GM12891 (cell line): ENCODE results near the gene NPFF.

Experiments used
- DNase-seq: peaks from one replicate; pipeline ENCODE4 v3.0.0; 2011; ENCODE audit warnings: low spot score; ENCODE audit not compliant: insufficient read length
- FAIRE-seq: peaks from 2 replicates; lab custom pipeline; 2011; peaks lifted over from hg19 to GRCh38; lab: Jason Lieb, UNC
- PAX5 ChIP-seq: IDR thresholded peaks from 2 replicates; pipeline ENCODE4 v1.6.1; 2011; ENCODE audit warnings: low read length, moderate library complexity, mild to moderate bottlenecking; ENCODE audit not compliant: insufficient read depth, severe bottlenecking
- POLR2A ChIP-seq: IDR thresholded peaks from 2 replicates; pipeline ENCODE4 v1.6.1; 2011; ENCODE audit warnings: low read depth, low read length, control low read depth
- POLR2AphosphoS5 ChIP-seq: IDR thresholded peaks from 2 replicates; pipeline ENCODE4 v1.6.1; 2011; ENCODE audit warnings: low read depth, low read length, control low read depth
- POU2F2 ChIP-seq: IDR thresholded peaks from 2 replicates; pipeline ENCODE4 v1.6.1; 2011; ENCODE audit warnings: low read depth, mild to moderate bottlenecking, control low read depth, low read length, moderate library complexity
- SPI1 ChIP-seq: IDR thresholded peaks from 2 replicates; pipeline ENCODE4 v1.6.1; 2011; ENCODE audit warnings: low read depth, low read length, control low read depth
- TAF1 ChIP-seq: IDR thresholded peaks from 2 replicates; pipeline ENCODE4 v1.6.1; 2011; ENCODE audit warnings: low read depth, low read length, control low read depth

The NPFF gene

DNA sequence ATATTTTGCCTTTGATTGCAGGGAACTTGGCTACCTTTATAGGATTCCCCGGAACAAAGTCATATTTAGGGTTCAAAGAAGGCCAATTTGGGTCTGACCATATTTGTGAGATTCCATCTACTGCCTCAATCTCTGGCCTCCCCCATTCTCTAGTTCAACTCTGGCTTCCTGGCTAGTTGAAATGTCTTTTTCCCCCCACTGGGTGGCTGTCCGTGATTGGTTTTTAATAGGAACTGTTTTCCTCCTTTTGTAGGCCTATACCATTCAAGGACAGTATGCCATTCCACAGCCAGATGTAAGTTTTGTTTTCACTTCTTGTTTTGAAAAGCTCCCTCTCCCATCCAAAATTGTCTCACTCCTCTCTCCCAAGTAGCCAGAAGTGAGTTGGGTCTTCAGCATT is 41.6 kb downstream of the NPFF start:
- no peak for FAIRE-seq

DNA sequence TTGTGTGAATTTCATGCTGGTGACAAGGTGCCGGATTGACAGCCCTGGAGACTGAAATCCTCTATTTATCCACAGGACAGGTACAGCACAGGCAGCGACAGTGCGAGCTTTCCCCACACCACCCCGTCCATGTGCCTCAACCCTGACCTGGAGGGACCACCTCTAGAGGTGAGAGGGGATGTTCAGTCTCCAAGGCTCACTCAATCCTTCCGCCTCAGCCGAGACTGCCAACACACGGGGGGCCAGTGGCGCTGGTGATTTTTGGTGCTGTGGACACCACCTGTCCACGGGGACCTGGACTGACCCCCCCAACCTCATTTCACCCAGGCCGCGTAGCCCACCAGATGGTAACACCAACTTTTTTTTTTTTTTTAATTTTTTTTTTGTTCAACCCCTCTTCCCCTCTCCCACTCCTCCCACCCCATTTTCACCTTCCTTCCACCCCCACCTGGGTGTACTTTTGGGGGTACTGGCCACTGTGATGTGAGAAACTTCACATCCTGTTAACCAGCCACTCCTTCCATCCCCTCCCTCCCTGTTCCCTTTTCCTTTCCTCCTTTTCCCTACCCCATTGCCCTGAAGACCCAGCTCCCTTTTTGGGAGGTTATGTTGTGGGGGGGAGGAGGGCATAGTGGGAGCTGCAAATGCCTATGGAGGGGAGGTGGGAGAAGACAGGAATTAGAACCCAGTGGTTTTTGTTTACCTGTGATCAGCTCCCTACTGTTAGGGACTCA is 42.4 kb downstream of the NPFF start:
- TF ChIP-seq POU2F2 (no peak), TAF1 (no peak), PAX5 (no peak)
- FAIRE-seq (no peak), DNase-seq (no peak)

More for the DNA sequence above, 41.6 kb downstream of the NPFF start:
- no peak for DNase-seq
- TF ChIP-seq PAX5 (no peak), SPI1 (no peak), TAF1 (no peak), POLR2A (no peak), POU2F2 (no peak), POLR2AphosphoS5 (no peak)

- TF ChIP-seq POU2F2 (no peak), SPI1 (0 out of 2 replicates have a peak, but pooled peaks have one; percentile 15)
- FAIRE-seq, result no peak
- no peak for DNase-seq
Measured at GRCh38 chr12:53463802-53464560, 43.3 kb downstream of the NPFF start.

DNA sequence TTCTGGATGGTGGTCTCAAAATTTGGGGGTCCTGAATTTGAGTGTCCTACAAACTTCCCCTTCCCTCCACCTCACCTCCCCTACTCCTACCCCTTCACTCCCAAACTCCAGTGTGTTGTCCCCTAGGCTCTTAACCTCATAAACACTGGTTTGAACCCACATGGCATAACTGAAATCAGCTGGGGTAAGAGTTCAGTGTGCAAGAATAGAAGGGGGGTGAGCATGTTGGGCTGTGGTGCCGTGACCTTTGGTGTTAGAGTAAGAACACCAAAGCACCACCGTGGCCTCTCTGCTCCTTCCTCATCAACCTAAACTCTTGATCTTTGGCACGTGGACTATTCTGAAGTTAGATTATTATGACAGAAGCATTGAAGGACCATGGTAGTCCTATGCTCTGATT is 44.3 kb downstream of the NPFF start:
- DNase-seq, result no peak
- no peak for FAIRE-seq
- TF ChIP-seq PAX5, result no peak
- no peak for TF ChIP-seq SPI1
- TF ChIP-seq POLR2A, result no peak
- TF ChIP-seq POLR2AphosphoS5, result no peak
- TF ChIP-seq POU2F2, result no peak
- no peak for TF ChIP-seq TAF1

GRCh38 chr12:53461591-53461990 is 45.7 kb downstream of the NPFF start:
- no peak for FAIRE-seq
- no peak for DNase-seq
- no peak; the same call in 1 of the 2 replicates for TF ChIP-seq POLR2AphosphoS5
- TF ChIP-seq TAF1, result no peak
- no peak for TF ChIP-seq SPI1
- TF ChIP-seq POU2F2, result no peak
- 0 out of 2 replicates have a peak, but pooled peaks have one; percentile 7 for TF ChIP-seq POLR2A
- TF ChIP-seq PAX5, result no peak

GRCh38 chr12:53461059-53461458 is 46.2 kb downstream of the NPFF start:
- no peak for FAIRE-seq
- DNase-seq, result no peak
- peak; percentile 49; the same call in 1 of the 2 replicates for TF ChIP-seq POLR2A
- no peak for TF ChIP-seq TAF1
- TF ChIP-seq POLR2AphosphoS5, result 0 out of 2 replicates have a peak, but pooled peaks have one; percentile 37

GRCh38 chr12:53459097-53459496 is 48.2 kb downstream of the NPFF start:
- TF ChIP-seq POLR2A (no peak), SPI1 (no peak), POLR2AphosphoS5 (no peak), PAX5 (no peak), POU2F2 (no peak), TAF1 (no peak)

More at GRCh38 chr12:53459097-53459496, 48.2 kb downstream of the NPFF start:
- FAIRE-seq (no peak), DNase-seq (no peak)
